Kidney (tissue), 14 donors: ENCODE measurements around the gene CDK6. TPM values are rescaled to one million over a fixed set of nuclear protein-coding genes. Genes with fewer than 3 reads are reported as not detected.
A peak's percentile ranks its signal among the peaks of the same experiment; 100 is the strongest.

ENCODE experiments used
- DNase-seq, 5 donors: peaks; one replicate each; pipeline ENCODE4 v3.0.0-alpha.2; 2013 to 2020
- FAIRE-seq: peaks from 2 replicates; lab custom pipeline; 2012; peaks lifted over from hg19 to GRCh38; lab: Jason Lieb, UNC
- H3K27ac ChIP-seq, 2 donors: one replicate each; pipeline ENCODE4 v1.7.0; 2013; ENCODE audit warnings: low read depth in 2 of 2, low read length in 2 of 2, inconsistent platforms in 1 of 2
- H3K27me3 ChIP-seq: one replicate; pipeline ENCODE4 v1.7.1; 2013; ENCODE audit warnings: low read length, inconsistent platforms; ENCODE audit not compliant: control insufficient read depth, insufficient read depth
- H3K36me3 ChIP-seq, 3 donors: one replicate each; pipeline versions ENCODE4 v1.7.0 to v1.7.1; 2013; ENCODE audit warnings: low read length in 3 of 3, control low read depth in 1 of 3, inconsistent platforms in 1 of 3; ENCODE audit not compliant: insufficient read depth in 3 of 3, control insufficient read depth in 2 of 3
- H3K4me1 ChIP-seq, 3 donors: one replicate each; pipeline versions ENCODE4 v1.7.0 to v1.7.1; 2013; ENCODE audit warnings: low read length in 3 of 3, inconsistent platforms in 1 of 3, low read depth in 1 of 3; ENCODE audit not compliant: control insufficient read depth in 2 of 3, insufficient read depth in 2 of 3
- H3K4me3 ChIP-seq, 3 donors: one replicate each; pipeline versions ENCODE4 v1.7.0 to v1.8.1; 2013; ENCODE audit warnings: low read length in 3 of 3, control low read depth in 1 of 3, inconsistent platforms in 1 of 3
- H3K9ac ChIP-seq, 3 donors: one replicate each; pipeline versions ENCODE4 v1.7.0 to v1.7.1; 2013; ENCODE audit warnings: low read length in 3 of 3, control low read depth in 1 of 3, inconsistent platforms in 1 of 3
- H3K9me3 ChIP-seq, 3 donors: one replicate each; pipeline versions ENCODE4 v1.7.0 to v1.7.1; 2013; ENCODE audit warnings: low read length in 3 of 3, control low read depth in 1 of 3, inconsistent platforms in 1 of 3; ENCODE audit not compliant: control insufficient read depth in 2 of 3, insufficient read depth in 1 of 3
- intact Hi-C: fragments of 100-400 bp; cut with DNase I; formaldehyde crosslinking; loops from one replicate; pipeline ENCODE4 v1.11.1; 2022
- polyA plus RNA-seq: library from polyadenylated mRNA; stranded (reverse); fragments of 350-450 nt; fragmentation: Illumina TruSeq; extraction: RNeasy Lipid Tissue Mini Kit (QIAGEN cat#74804); gene quantifications from one replicate; pipeline ENCODE4 v1.2.3, GENCODE V29; 2014; ENCODE audit warnings: low read depth, low replicate concordance; ENCODE audit not compliant: insufficient read depth
- total RNA-seq: library from RNA; stranded (reverse); fragmentation: NEBNext Ultra II Directional; extraction: Animal tissue kit (Norgen Biotek cat#: 25700); gene quantifications from one replicate; pipeline ENCODE4 v1.2.1, GENCODE V29; 2021
- TF ChIP-seq, protein P1 (sequence below): IDR thresholded peaks from 3 replicates; pipeline ENCODE4 v1.5.1; 2012; ENCODE audit warnings: mild to moderate bottlenecking, moderate library complexity, borderline replicate concordance; ENCODE audit not compliant: insufficient read depth; ENCODE audit errors: extremely low read depth
- donor health status: control.
- donor health status: control.
- donor health status: control.
- donor health status: control.
- donor health status: control.
- donor health status: DM: yes; HTN: yes; CAD: no.
- donor health status: Normal renal cell carcinoma (clear cell type).

The CDK6 gene
- total and polyA plus RNA-seq, 2 donors from 2014 or later: 3.6 to 20.8 TPM

DNA sequence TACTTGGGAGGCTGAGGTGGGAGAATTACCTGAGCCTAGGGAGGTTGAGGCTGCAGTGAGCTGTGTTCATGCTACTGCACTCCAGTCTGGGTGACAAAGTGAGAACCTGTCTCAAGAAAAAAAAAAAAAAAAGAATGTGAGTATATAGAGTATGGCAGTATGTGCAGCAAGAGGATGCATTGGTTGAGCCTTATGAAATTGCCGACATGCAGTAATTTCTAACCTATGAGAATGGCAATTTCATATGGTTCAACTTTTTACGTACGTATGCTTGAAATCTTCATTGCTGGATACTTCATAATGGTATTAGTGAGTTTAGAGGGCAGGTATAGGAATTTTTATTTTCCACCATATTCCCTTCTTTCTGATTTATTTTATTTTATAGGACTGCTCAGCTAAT, 241.6 kb downstream of the CDK6 start:
- FAIRE-seq (no peak), DNase-seq (no peak)
- H3K27me3 ChIP-seq: peaks cover 2% of the 10 kb centered on the region
- no peaks in the 10 kb centered on the region for H3K4me1 ChIP-seq
- no peaks in the 10 kb centered on the region for H3K9me3 ChIP-seq
- no peak overlapping the region for H3K9ac ChIP-seq
- H3K4me3 ChIP-seq: no peak overlapping the region
- H3K36me3 ChIP-seq: no peaks in the 10 kb centered on the region
- TF ChIP-seq, protein P1, sequence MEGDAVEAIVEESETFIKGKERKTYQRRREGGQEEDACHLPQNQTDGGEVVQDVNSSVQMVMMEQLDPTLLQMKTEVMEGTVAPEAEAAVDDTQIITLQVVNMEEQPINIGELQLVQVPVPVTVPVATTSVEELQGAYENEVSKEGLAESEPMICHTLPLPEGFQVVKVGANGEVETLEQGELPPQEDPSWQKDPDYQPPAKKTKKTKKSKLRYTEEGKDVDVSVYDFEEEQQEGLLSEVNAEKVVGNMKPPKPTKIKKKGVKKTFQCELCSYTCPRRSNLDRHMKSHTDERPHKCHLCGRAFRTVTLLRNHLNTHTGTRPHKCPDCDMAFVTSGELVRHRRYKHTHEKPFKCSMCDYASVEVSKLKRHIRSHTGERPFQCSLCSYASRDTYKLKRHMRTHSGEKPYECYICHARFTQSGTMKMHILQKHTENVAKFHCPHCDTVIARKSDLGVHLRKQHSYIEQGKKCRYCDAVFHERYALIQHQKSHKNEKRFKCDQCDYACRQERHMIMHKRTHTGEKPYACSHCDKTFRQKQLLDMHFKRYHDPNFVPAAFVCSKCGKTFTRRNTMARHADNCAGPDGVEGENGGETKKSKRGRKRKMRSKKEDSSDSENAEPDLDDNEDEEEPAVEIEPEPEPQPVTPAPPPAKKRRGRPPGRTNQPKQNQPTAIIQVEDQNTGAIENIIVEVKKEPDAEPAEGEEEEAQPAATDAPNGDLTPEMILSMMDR: no peak
- intact Hi-C loops: no loop called here
- H3K27ac ChIP-seq: no peak overlapping the region

DNA sequence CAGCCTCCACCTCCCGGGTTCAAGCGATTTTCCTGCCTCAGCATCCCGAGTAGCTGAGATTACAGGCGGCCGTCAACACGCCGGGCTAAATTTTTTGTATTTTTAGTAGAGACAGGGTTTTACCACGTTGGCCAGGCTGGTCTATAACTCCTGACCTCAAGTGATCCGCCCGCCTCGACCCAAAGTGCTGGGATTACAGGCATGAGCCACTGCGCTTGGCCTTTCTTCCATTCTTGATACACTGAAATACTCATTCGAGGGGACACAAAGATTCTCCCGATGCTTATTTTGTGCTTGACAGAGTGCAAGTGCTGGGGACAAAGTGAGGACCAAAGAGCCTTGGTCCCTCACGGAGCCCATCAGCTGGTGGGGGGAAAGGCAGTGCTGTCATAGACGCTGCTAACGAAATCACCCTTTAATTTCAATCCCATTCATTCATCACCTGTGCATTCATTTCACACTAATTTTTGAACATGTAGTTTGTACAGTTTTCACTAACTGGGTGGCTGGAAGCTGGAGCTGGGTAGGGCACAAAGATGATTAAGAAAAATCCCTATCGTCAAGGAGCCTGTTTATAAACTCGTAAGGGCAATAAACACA, 245.6 kb downstream of the CDK6 start:
- Histone ChIP-seq H3K4me1 (peaks cover 0 to 11% (median 10%) of the 10 kb centered on the region in 3 donors), H3K36me3 (no peaks in the 10 kb centered on the region), H3K27me3 (peaks cover 2% of the 10 kb centered on the region), H3K9me3 (no peaks in the 10 kb centered on the region), H3K9ac (peak overlapping the region in 1 of 3 donors; percentile 31), H3K27ac (no peak overlapping the region), H3K4me3 (peak overlapping the region in 2 of 3 donors; percentile 82 to 90)
- FAIRE-seq (no peak), DNase-seq (peak in 2 of 5 donors; percentile 37 to 53)
- TF ChIP-seq, protein P1: no peak
- intact Hi-C loops: no loop called here

DNA sequence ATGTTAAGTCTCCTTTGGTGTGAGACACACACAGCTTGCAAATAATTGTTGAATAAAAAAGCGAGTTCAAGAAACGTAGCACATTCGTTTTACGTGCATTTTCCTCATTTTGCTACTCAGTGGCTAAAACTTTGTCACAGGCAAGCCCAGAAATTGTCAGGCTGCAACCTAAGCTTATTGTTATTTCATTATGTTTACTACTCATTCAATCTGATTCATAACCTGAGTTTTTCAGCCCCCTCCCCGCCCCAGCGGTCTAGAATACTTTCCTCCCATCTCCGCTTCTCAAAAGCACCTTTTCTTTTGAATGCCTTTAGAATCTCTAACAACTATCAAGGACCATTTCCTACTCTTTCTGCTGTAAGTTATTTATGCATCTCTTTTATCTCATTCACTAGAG, 247.3 kb downstream of the CDK6 start:
- H3K27ac ChIP-seq: no peak overlapping the region

More for the DNA sequence above, 247.3 kb downstream of the CDK6 start:
- TF ChIP-seq, protein P1: no peak
- H3K9me3 ChIP-seq: no peaks in the 10 kb centered on the region
- peak overlapping the region; percentile 66 to 82 (median 80) for H3K9ac ChIP-seq
- H3K4me3 ChIP-seq: peak overlapping the region; percentile 82 to 93 (median 90)
- H3K36me3 ChIP-seq: no peaks in the 10 kb centered on the region
- DNase-seq (no peak), FAIRE-seq (no peak)
- intact Hi-C loops: no loop called here
- H3K27me3 ChIP-seq: peaks cover 2% of the 10 kb centered on the region
- peaks cover 0 to 13% (median 10%) of the 10 kb centered on the region in 3 donors for H3K4me1 ChIP-seq
